SK-N-SH (cell line): ENCODE data around the gene PROX1. TPM values are rescaled to one million over a fixed set of nuclear protein-coding genes. Genes with fewer than 3 reads are reported as not detected.

ENCODE experiments used
- CTCF ChIA-PET: fragments of 300-600, 350-600 bp; formaldehyde crosslinking; extraction: SDS; loops from one replicate; lab custom pipeline; 2021; lab: Yijun Ruan, JAX
- POLR2A ChIA-PET: fragments of 350-600 bp; sonication (Branson Sonifier 250); formaldehyde crosslinking; extraction: SDS; loops from one replicate; lab custom pipeline; 2020; ENCODE audit warnings: antibody characterized with exemption, inconsistent platforms; lab: Yijun Ruan, JAX
- DNase-seq: peaks from one replicate; pipeline ENCODE4 v3.0.0; 2012
- H2AFZ ChIP-seq: fragments of 200-600 bp; sonication (generic); 2 replicates; pipeline ENCODE4 v1.8.1; 2016; ENCODE audit warnings: antibody characterized with exemption, mild to moderate bottlenecking, low read depth
- H3F3A ChIP-seq: fragments of 200-600 bp; sonication (generic); replicated peaks from 2 replicates; pipeline ENCODE3; 2016; ENCODE audit warnings: antibody characterized with exemption, mild to moderate bottlenecking; ENCODE audit not compliant: insufficient read depth
- H3K27ac ChIP-seq, 2 experiments: fragments of 200-500 bp in 1 of 2; fragments of 200-600 bp in 1 of 2; sonication (Bioruptor generic) in 1 of 2; sonication (generic), shearing (Covaris generic) in 1 of 2; 2 replicates each; pipeline versions ENCODE4 v1.5.1 to v1.6.1; 2014 to 2016; ENCODE audit warnings: low read depth in 2 of 2, inconsistent platforms in 1 of 2, low read length in 1 of 2, mild to moderate bottlenecking in 1 of 2, mixed read lengths in 1 of 2
- H3K27me3 ChIP-seq: fragments of 200-600 bp; sonication (generic), shearing (Covaris generic); 2 replicates; pipeline ENCODE4 v1.6.1; 2016; ENCODE audit warnings: mixed run types; ENCODE audit not compliant: insufficient read depth
- H3K36me3 ChIP-seq, 2 experiments: fragments of 200-500 bp in 1 of 2; fragments of 200-600 bp in 1 of 2; sonication (Bioruptor generic) in 1 of 2; sonication (generic) in 1 of 2; replicated peaks in 1 of 2; 2 replicates each; pipeline versions ENCODE3 to v1.5.1; 2014 to 2016; ENCODE audit warnings: low read length in 1 of 2, mild to moderate bottlenecking in 1 of 2; ENCODE audit not compliant: insufficient read depth in 2 of 2, control insufficient read depth in 1 of 2
- H3K4me1 ChIP-seq, 2 experiments: fragments of 200-500 bp in 1 of 2; fragments of 200-600 bp in 1 of 2; sonication (Bioruptor generic) in 1 of 2; sonication (generic), shearing (Covaris generic) in 1 of 2; 2 replicates each; pipeline versions ENCODE4 v1.5.1 to v1.6.1; 2014 to 2016; ENCODE audit warnings: low read depth in 1 of 2, low read length in 1 of 2, mixed run types in 1 of 2; ENCODE audit not compliant: insufficient read depth in 2 of 2, control insufficient read depth in 1 of 2
- H3K4me2 ChIP-seq: fragments of 200-600 bp; sonication (generic), shearing (Covaris generic); 2 replicates; pipeline ENCODE4 v1.6.1; 2017; ENCODE audit warnings: mixed run types
- H3K4me3 ChIP-seq, 2 experiments: fragments of 200-500 bp in 1 of 2; fragments of 200-600 bp in 1 of 2; sonication (Bioruptor generic) in 1 of 2; sonication (generic), shearing (Covaris generic) in 1 of 2; 2 replicates each; pipeline versions ENCODE4 v1.5.1 to v1.8.1; 2014 to 2016; ENCODE audit warnings: low read depth in 2 of 2, inconsistent platforms in 1 of 2, low read length in 1 of 2, mild to moderate bottlenecking in 1 of 2, mixed read lengths in 1 of 2, moderate library complexity in 1 of 2
- H3K79me2 ChIP-seq: fragments of 200-600 bp; sonication (generic); 2 replicates; pipeline ENCODE4 v1.8.1; 2017; ENCODE audit warnings: mild to moderate bottlenecking; ENCODE audit not compliant: insufficient read depth
- H3K9ac ChIP-seq: fragments of 200-600 bp; sonication (generic); 2 replicates; pipeline ENCODE4 v1.6.1; 2017; ENCODE audit warnings: mixed run types
- H3K9me2 ChIP-seq: fragments of 200-600 bp; sonication (generic); 2 replicates; pipeline ENCODE4 v1.6.1; 2017; ENCODE audit warnings: mixed run types
- H3K9me3 ChIP-seq: fragments of 200-600 bp; sonication (generic); 2 replicates; pipeline ENCODE4 v1.6.1; 2017; ENCODE audit warnings: mixed run types, mild to moderate bottlenecking, moderate library complexity
- H4K20me1 ChIP-seq: fragments of 200-600 bp; sonication (generic); 2 replicates; pipeline ENCODE4 v1.6.1; 2017; ENCODE audit warnings: mild to moderate bottlenecking, mixed run types; ENCODE audit not compliant: insufficient read depth
- EP300 ChIP-seq, 2 experiments: IDR thresholded peaks; 2 replicates each; pipeline versions ENCODE4 v1.4.0 to v1.6.1; 2012; ENCODE audit warnings: borderline replicate concordance in 1 of 2, low read depth in 1 of 2, low read length in 1 of 2
- EZH2phosphoT487 ChIP-seq: fragments of 200-600 bp; sonication (generic); IDR thresholded peaks from 2 replicates; pipeline ENCODE4 v1.6.1; 2017; ENCODE audit warnings: low read depth, mixed run types, mild to moderate bottlenecking, antibody characterized with exemption, moderate library complexity, borderline replicate concordance
- FOSL2 ChIP-seq: IDR thresholded peaks from 2 replicates; pipeline ENCODE4 v1.4.0; 2012; ENCODE audit warnings: low read depth, mild to moderate bottlenecking, moderate library complexity, borderline replicate concordance
- FOXM1 ChIP-seq: IDR thresholded peaks from 2 replicates; pipeline ENCODE4 v1.4.0; 2012; ENCODE audit warnings: low read depth, mild to moderate bottlenecking
- NFIC ChIP-seq: IDR thresholded peaks from 2 replicates; pipeline ENCODE4 v1.4.0; 2012; ENCODE audit warnings: borderline replicate concordance
- NRF1 ChIP-seq: IDR thresholded peaks from 2 replicates; pipeline ENCODE4 v1.6.1; 2012; ENCODE audit warnings: low read depth, mild to moderate bottlenecking, low read length
- RAD21 ChIP-seq: IDR thresholded peaks from 2 replicates; pipeline ENCODE4 v1.6.1; 2012; ENCODE audit warnings: mild to moderate bottlenecking, low read length
- RFX5 ChIP-seq: IDR thresholded peaks from 2 replicates; pipeline ENCODE4 v1.6.1; 2012; ENCODE audit warnings: mild to moderate bottlenecking, improper control_type of control experiment, low read length
- SIN3A ChIP-seq: IDR thresholded peaks from 2 replicates; pipeline ENCODE4 v1.6.1; 2012; ENCODE audit warnings: low read depth, mild to moderate bottlenecking, low read length, moderate library complexity, borderline replicate concordance
- SMC3 ChIP-seq: IDR thresholded peaks from 2 replicates; pipeline ENCODE4 v1.6.1; 2012; ENCODE audit warnings: low read depth, low read length, improper control_type of control experiment
- TEAD4 ChIP-seq: IDR thresholded peaks from 2 replicates; pipeline ENCODE4 v1.4.0; 2012; ENCODE audit warnings: mild to moderate bottlenecking, borderline replicate concordance; ENCODE audit not compliant: insufficient read depth
- WGBS: methylation state at CpG from one replicate; pipeline ENCODE4 v1.1.6; 2017; ENCODE audit warnings: low lambda C conversion rate; 5-methylcytosine and 5-hydroxymethylcytosine counted together
- polyA plus RNA-seq, 3 experiments: library from polyadenylated mRNA; depleted of rRNA; stranded (reverse); fragments of >200 nt; gene quantifications; 2 replicates each; pipeline ENCODE4 v1.2.3, GENCODE V29; 2012
- TF ChIP-seq, protein P1 (sequence below): IDR thresholded peaks from 2 replicates; pipeline ENCODE4 v1.6.1; 2012; ENCODE audit warnings: mild to moderate bottlenecking, low read depth, low read length, moderate library complexity
- TF ChIP-seq, protein P2 (sequence below): IDR thresholded peaks from 2 replicates; pipeline ENCODE4 v1.4.0; 2012; ENCODE audit warnings: low read depth, borderline replicate concordance

Gene PROX1
- polyA plus RNA-seq, 1 of the 3 experiments (the other 2 are of a cell fraction) = 0.25 TPM

DNA sequence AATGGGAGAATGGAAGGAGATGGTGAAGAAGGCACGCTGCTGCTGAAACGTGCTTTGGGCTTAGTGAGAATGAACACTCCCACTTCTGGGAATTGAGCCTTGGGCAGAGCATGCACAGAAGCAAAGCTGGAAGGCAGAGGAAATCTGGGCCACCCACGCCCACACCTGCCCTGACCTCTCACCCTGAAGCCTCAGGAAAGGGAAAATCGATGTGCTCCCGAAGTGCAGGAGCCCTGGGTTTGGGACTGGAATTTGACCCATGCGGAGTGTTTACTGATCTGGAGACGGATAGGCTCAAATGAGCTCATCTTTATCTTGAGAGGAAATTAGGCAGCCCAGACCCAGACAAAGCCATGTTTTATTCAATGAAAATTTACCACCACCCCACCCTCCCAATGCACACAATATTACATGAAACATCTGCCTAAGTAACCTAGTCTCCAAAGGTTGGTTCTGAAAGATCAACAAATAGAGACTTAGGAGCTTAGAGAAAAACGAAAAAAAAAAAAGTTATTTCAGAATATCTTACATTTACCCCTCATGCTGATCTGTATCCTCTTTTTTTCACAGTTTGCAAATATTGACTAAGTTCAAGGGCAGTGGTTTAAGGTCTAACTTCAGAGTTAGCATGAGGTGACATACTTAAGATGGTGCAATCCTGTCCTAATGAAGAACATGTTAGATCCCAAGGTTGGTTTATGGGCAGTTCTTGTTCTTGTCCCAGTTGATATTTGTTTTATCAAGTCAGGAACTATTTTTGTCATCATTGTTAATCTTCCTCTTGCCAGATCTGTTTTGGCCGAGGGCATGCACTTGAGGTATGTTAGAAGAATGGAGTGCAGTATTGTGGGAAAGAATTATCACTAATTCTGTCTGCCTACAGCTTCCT lies 63.0 kb downstream of the PROX1 start:
- DNase-seq = no peak
- WGBS = 37% methylated on average over 9 of the region's 9 CpGs
- CTCF ChIA-PET = no interaction called here

DNA sequence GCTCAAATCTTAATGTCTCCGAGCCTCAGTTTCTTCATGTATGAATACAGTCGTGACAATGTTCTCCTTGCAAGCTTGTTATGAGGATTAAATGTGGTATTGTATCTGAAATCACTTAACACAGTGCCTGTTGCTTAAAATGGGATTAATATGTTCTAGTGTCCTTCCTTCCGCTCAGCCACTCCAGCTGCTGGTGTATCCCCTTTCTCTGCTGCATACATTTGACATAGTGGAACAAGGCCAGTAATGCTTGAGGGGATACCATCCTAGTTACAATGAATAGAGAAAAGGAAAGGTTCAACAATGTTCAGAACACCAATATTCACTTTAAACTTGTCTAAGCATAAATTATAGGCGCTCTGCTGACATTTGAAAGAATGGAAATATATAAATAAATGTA lies 64.0 kb downstream of the PROX1 start:
- no peak overlapping the region for H3K9ac ChIP-seq
- no peak for DNase-seq
- H3K9me3 ChIP-seq = 0 out of 2 replicates have a peak, but pooled peaks cover 3% of the 10 kb centered on the region
- no peak overlapping the region for H2AFZ ChIP-seq
- ChIA-PET CTCF (no interaction called here), POLR2A (no interaction called here)
- H3K4me1 ChIP-seq = no peaks in the 10 kb centered on the region
- no peaks in the 10 kb centered on the region for H4K20me1 ChIP-seq
- H3K36me3 ChIP-seq = no peaks in the 10 kb centered on the region
- H3K27me3 ChIP-seq = no peaks in the 10 kb centered on the region
- no peaks in the 10 kb centered on the region for H3K9me2 ChIP-seq
- TF ChIP-seq, protein P1, sequence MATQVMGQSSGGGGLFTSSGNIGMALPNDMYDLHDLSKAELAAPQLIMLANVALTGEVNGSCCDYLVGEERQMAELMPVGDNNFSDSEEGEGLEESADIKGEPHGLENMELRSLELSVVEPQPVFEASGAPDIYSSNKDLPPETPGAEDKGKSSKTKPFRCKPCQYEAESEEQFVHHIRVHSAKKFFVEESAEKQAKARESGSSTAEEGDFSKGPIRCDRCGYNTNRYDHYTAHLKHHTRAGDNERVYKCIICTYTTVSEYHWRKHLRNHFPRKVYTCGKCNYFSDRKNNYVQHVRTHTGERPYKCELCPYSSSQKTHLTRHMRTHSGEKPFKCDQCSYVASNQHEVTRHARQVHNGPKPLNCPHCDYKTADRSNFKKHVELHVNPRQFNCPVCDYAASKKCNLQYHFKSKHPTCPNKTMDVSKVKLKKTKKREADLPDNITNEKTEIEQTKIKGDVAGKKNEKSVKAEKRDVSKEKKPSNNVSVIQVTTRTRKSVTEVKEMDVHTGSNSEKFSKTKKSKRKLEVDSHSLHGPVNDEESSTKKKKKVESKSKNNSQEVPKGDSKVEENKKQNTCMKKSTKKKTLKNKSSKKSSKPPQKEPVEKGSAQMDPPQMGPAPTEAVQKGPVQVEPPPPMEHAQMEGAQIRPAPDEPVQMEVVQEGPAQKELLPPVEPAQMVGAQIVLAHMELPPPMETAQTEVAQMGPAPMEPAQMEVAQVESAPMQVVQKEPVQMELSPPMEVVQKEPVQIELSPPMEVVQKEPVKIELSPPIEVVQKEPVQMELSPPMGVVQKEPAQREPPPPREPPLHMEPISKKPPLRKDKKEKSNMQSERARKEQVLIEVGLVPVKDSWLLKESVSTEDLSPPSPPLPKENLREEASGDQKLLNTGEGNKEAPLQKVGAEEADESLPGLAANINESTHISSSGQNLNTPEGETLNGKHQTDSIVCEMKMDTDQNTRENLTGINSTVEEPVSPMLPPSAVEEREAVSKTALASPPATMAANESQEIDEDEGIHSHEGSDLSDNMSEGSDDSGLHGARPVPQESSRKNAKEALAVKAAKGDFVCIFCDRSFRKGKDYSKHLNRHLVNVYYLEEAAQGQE = no peak
- TF ChIP-seq NRF1 (no peak), NFIC (no peak), SIN3A (no peak)
- H3K4me3 ChIP-seq = no peak overlapping the region
- H3K27ac ChIP-seq = no peak overlapping the region
- 30% methylated on average over 4 of the region's 4 CpGs for WGBS
- H3F3A ChIP-seq = no peaks in the 10 kb centered on the region
- H3K4me2 ChIP-seq = no peak overlapping the region
- no peaks in the 10 kb centered on the region for H3K79me2 ChIP-seq

More for the DNA sequence above, 63.0 kb downstream of the PROX1 start:
- no peaks in the 10 kb centered on the region for H3K36me3 ChIP-seq
- no peak overlapping the region for H3K27ac ChIP-seq
- no peak overlapping the region for H3K4me2 ChIP-seq
- H3K79me2 ChIP-seq = no peaks in the 10 kb centered on the region
- POLR2A ChIA-PET = no interaction called here
- no peaks in the 10 kb centered on the region for H3K9me2 ChIP-seq
- TF ChIP-seq, protein P2, sequence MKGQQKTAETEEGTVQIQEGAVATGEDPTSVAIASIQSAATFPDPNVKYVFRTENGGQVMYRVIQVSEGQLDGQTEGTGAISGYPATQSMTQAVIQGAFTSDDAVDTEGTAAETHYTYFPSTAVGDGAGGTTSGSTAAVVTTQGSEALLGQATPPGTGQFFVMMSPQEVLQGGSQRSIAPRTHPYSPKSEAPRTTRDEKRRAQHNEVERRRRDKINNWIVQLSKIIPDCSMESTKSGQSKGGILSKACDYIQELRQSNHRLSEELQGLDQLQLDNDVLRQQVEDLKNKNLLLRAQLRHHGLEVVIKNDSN = no peak
- TF ChIP-seq EZH2phosphoT487 (no peak), RFX5 (no peak), SMC3 (no peak), RAD21 (no peak), EP300 (IDR thresholded peaks at IDR 0.05; ENCODE audit: borderline replicate concordance in 1 of 2, low read depth in 1 of 2, low read length in 1 of 2) (no peak), FOXM1 (no peak), TEAD4 (no peak), FOSL2 (no peak)
- no peak overlapping the region for H3K9ac ChIP-seq
- H2AFZ ChIP-seq = no peak overlapping the region
- 0 out of 2 replicates have a peak, but pooled peaks cover 3% of the 10 kb centered on the region for H3K9me3 ChIP-seq
- no peaks in the 10 kb centered on the region for H4K20me1 ChIP-seq
- no peaks in the 10 kb centered on the region for H3K4me1 ChIP-seq
- H3F3A ChIP-seq = no peaks in the 10 kb centered on the region
- H3K27me3 ChIP-seq = no peaks in the 10 kb centered on the region
- no peak overlapping the region for H3K4me3 ChIP-seq
